Measurements from ENCODE around the gene SF3B1. TPM values are rescaled to one million over a fixed set of nuclear protein-coding genes. Genes with fewer than 3 reads are reported as not detected.
"Not testable (repeated sequence)": the region's sequence is repeated elsewhere in the genome, so short reads cannot be mapped to it uniquely, and the experiment has no call there.

Gene SF3B1
- total RNA-seq, 1 donor from 2014 or later: 143 TPM

DNA sequence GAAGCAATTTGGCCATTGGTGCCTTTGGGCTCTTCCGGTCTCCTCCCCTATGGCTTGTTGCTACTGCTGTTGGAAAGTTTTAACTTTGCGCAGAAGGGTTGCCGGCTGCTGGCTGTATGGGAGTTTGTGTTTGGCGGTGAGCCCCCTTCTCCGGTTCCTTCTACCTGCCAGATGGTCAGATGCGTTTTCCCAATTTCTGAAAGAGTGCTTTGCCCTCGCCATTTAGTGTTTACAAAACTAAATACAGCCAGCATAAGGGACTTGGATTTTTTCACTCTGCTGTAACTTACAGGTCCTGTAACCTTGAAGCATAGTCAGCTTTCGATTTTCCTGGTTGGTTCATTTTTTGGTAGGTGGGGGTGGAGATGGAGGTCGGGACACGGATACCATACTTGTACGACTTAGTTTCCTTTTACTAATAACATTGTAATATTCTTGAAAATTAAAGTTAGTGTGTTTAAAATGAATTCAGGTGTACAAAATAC lies 19.1 kb upstream of the SF3B1 start:
- H3K4me1 ChIP-seq: peaks cover 47% of the 10 kb centered on the region

DNA sequence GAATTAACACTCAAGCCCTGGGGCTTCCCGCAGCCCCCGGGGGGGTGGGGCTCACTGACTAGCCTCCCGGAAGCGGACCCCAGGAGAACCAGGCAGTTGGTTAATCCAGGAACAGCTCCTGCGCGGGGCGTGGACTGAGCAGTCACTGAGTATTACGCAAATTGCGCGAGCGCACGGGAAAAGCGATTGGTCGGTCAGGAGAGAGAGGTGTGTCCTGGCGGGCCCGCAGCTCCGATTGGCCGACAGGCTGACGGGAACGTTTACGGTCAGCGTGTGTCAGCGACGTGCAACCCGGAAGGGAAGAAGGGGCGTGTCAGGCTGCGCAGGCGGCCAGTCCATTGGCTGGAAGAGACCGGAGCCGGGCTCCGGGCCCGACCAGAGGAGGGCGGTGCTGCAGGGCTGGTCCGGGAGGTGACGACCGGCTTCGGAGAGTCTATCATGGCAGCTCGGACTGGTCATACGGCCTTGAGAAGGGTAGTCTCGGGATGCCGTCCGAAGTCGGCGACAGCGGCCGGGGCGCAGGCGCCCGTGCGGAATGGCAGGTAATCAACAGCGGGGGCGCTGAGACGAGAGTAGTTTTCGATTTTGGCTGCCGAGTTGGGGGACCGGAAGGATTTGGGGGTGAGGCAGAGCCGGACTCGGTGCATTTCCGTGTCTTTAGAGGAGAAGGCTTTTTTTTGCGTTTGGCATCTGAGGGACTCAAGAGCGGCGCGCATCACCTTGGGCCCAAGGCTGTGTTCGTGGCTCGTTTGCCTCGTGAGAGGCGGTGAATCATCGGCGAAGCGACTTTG lies 18.5 kb upstream of the SF3B1 start, which contains the start of gene COQ10B:
COQ10B (plus strand) TSS at position 430 of the 791 bp plus-strand sequence; CDS start at position 439, 9 bp downstream.
- DNase-seq: peak; percentile 99
- H3K4me1 ChIP-seq: peaks cover 42% of the 10 kb centered on the region
- H3K36me3 ChIP-seq: no peaks in the 10 kb centered on the region
- no peaks in the 10 kb centered on the region for H3K27me3 ChIP-seq (ENCODE audit: low read depth)
- TF ChIP-seq, protein P1, sequence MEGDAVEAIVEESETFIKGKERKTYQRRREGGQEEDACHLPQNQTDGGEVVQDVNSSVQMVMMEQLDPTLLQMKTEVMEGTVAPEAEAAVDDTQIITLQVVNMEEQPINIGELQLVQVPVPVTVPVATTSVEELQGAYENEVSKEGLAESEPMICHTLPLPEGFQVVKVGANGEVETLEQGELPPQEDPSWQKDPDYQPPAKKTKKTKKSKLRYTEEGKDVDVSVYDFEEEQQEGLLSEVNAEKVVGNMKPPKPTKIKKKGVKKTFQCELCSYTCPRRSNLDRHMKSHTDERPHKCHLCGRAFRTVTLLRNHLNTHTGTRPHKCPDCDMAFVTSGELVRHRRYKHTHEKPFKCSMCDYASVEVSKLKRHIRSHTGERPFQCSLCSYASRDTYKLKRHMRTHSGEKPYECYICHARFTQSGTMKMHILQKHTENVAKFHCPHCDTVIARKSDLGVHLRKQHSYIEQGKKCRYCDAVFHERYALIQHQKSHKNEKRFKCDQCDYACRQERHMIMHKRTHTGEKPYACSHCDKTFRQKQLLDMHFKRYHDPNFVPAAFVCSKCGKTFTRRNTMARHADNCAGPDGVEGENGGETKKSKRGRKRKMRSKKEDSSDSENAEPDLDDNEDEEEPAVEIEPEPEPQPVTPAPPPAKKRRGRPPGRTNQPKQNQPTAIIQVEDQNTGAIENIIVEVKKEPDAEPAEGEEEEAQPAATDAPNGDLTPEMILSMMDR (IDR thresholded peaks at IDR 0.05; ENCODE audit: borderline replicate concordance): peak; percentile 54
- peak within 1 kb of the TSS; percentile 90 for H3K4me3 ChIP-seq
- peak within 1 kb of the TSS; percentile 99 for H3K27ac ChIP-seq (replicated peaks)
- intact Hi-C loops (cut with micrococcal nuclease): no loop called here
- H3K9me3 ChIP-seq (replicated peaks): no peaks in the 10 kb centered on the region

More for the DNA sequence above, 19.1 kb upstream of the SF3B1 start:
- TF ChIP-seq, protein P1 (IDR thresholded peaks at IDR 0.05; ENCODE audit: borderline replicate concordance): no peak
- H3K4me3 ChIP-seq: peak overlapping the region; percentile 90
- peak overlapping the region; percentile 99 for H3K27ac ChIP-seq (replicated peaks)
- no peaks in the 10 kb centered on the region for H3K9me3 ChIP-seq (replicated peaks)
- intact Hi-C loops (cut with micrococcal nuclease): no loop called here
- no peaks in the 10 kb centered on the region for H3K36me3 ChIP-seq
- no peaks in the 10 kb centered on the region for H3K27me3 ChIP-seq (ENCODE audit: low read depth)
- no peak for DNase-seq

DNA sequence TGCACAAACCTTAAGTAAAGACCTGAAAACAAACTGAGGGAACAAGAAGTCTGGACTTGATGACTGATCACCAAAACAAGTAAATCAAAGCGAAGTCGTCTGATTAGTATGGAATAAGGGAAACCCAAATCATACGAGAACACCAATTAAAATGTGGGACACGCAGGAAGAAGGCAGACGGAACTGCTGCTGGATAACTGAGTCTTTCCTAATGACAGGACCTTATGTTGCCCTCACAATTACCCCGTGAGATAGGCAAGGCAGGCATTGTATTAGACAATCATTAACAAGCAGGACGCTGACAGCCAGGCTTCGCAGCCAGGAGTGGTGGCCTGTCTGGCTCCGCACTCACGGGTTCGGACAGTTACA lies 17.9 kb upstream of the SF3B1 start:
- Histone ChIP-seq H3K9me3 (replicated peaks) (no peaks in the 10 kb centered on the region), H3K4me1 (peaks cover 37% of the 10 kb centered on the region), H3K27ac (replicated peaks) (peak overlapping the region; percentile 99), H3K4me3 (peak overlapping the region; percentile 90), H3K27me3 (ENCODE audit: low read depth) (no peaks in the 10 kb centered on the region), H3K36me3 (no peaks in the 10 kb centered on the region)
- intact Hi-C loops (cut with micrococcal nuclease): no loop called here
- TF ChIP-seq, protein P1 (IDR thresholded peaks at IDR 0.05; ENCODE audit: borderline replicate concordance): no peak
- DNase-seq: no peak

DNA sequence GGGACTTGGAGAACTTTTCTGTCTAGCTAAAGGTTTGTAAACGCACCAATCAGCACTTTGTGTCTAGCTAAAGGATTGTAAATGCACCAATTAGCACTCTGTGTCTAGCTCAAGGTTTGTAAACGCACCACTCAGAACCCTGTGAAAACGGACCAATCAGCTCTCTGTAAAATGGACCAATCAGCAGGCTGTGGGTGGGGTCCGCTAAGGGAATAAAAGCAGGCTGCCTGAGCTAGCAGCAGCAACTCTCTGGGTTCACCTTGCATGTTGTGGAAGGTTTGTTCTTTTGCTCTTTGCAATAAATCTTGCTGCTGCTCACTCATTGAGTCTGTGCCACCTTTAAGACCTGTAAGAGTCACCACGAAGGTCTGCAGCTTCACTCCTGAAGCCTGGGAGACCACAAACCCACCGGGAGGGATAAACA lies 16.1 kb upstream of the SF3B1 start:
- DNase-seq; intact Hi-C loops (cut with micrococcal nuclease); H3K9me3 ChIP-seq (replicated peaks); H3K4me3 ChIP-seq; H3K36me3 ChIP-seq; H3K27me3 ChIP-seq (ENCODE audit: low read depth); H3K27ac ChIP-seq (replicated peaks): not testable (repeated sequence)
- peaks cover 28% of the 10 kb centered on the region for H3K4me1 ChIP-seq

DNA sequence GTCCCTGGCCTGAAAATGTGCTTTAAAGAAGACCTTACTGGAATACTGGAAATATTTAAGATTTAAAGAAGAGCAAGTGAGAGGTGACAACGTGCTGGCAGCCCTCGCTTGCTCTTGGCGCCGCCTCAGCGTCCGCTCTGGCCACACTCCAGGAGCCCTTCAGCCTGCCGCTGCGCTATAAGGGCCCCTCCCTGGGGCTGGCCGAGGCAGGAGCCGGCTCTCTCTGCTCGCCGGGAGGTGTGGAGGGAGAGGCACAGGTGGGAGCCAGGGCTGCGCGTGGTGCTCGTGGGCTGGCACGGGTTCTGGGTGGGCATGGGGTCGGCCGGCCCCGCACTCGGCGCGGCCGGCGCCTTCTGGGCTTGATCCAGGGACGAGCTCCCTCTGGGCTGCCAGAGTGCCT lies 15.6 kb upstream of the SF3B1 start:
- no peak overlapping the region for H3K4me3 ChIP-seq
- H3K36me3 ChIP-seq: no peaks in the 10 kb centered on the region
- H3K4me1 ChIP-seq: peaks cover 27% of the 10 kb centered on the region
- no peaks in the 10 kb centered on the region for H3K27me3 ChIP-seq (ENCODE audit: low read depth)
- intact Hi-C loops (cut with micrococcal nuclease): no loop called here
- DNase-seq: peak; percentile 22
- no peak overlapping the region for H3K27ac ChIP-seq (replicated peaks)
- TF ChIP-seq, protein P1 (IDR thresholded peaks at IDR 0.05; ENCODE audit: borderline replicate concordance): no peak
- H3K9me3 ChIP-seq (replicated peaks): no peaks in the 10 kb centered on the region

DNA sequence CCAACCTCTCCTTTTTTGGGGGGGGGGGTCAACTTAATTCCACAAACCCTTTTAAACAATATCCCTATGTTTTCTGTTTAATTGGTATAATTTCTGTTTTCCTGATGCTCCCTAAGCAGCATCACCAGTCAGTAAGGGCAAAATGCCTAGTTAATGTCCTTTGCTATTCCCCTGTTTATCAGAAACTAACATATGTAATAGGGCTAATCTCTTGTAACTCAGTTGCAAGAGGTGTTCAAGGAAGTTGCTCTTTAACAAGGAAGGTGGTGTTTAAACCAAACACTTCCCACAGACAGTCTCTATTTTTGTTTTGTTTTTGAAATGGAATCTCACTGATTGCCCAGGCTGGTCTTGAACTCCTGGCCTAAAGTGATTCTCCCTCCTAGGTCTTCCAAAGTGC lies 12.0 kb upstream of the SF3B1 start:
- Histone ChIP-seq H3K4me1 (no peaks in the 10 kb centered on the region), H3K27me3 (ENCODE audit: low read depth) (no peaks in the 10 kb centered on the region), H3K27ac (replicated peaks) (no peak overlapping the region), H3K36me3 (no peaks in the 10 kb centered on the region), H3K9me3 (replicated peaks) (no peaks in the 10 kb centered on the region), H3K4me3 (no peak overlapping the region)
- no peak for DNase-seq
- intact Hi-C loops (cut with micrococcal nuclease): no loop called here
- TF ChIP-seq, protein P1 (IDR thresholded peaks at IDR 0.05; ENCODE audit: borderline replicate concordance): no peak

Data from left ventricle myocardium inferior (tissue), 1 donor.